HepG2 (cell line): ENCODE data around the gene FAM111B. TPM values are rescaled to one million over a fixed set of nuclear protein-coding genes. Genes with fewer than 3 reads are reported as not detected.

ENCODE experiments used
- ATAC-seq: fragments of 200-7000 bp; cut with Tn5 transposase; 3 replicates; pipeline ENCODE4 v1.9.1; 2020; ENCODE audit warnings: mild to moderate bottlenecking, moderate library complexity
- BruUV-seq: library from RNA; stranded (reverse); fragments of 400-500 nt; replicated peaks from 2 replicates; lab custom pipeline; 2021; lab: Mats Ljungman, UMichigan
- CTCF ChIA-PET: fragments of 300-600 bp; formaldehyde crosslinking; extraction: SDS; loops from one replicate; lab custom pipeline; 2021; ENCODE audit warnings: low total read pairs, inconsistent platforms, low intra/inter-chr PET ratio; lab: Yijun Ruan, JAX
- POLR2A ChIA-PET: fragments of 350-600 bp; sonication (Branson Sonifier 250); formaldehyde crosslinking; loops from one replicate; lab custom pipeline; 2020; ENCODE audit warnings: antibody characterized with exemption, inconsistent platforms; lab: Yijun Ruan, JAX
- DNase-seq: peaks from one replicate; pipeline ENCODE4 v3.0.0-alpha.2; 2015; ENCODE audit warnings: low spot score
- FAIRE-seq: peaks from 3 replicates; lab custom pipeline; 2011; peaks lifted over from hg19 to GRCh38; lab: Jason Lieb, UNC
- H2AFZ ChIP-seq: one replicate; pipeline ENCODE4 v1.6.1; 2011; ENCODE audit warnings: low read length, inconsistent platforms
- H3K27ac ChIP-seq: fragments of 300-600 bp; 3 replicates; pipeline ENCODE4 v1.8.0; 2011; ENCODE audit warnings: mixed run types, mild to moderate bottlenecking, mixed read lengths, low read length, inconsistent platforms; ENCODE audit not compliant: insufficient read depth; ENCODE audit errors: extremely low read length
- H3K27me3 ChIP-seq, 2 experiments: fragments of 200-600 bp in 1 of 2; 2 replicates in 1 of 2; 3 replicates in 1 of 2; pipeline versions ENCODE4 v1.6.0 to v1.8.0; 2011; ENCODE audit warnings: low read length in 2 of 2, mild to moderate bottlenecking in 2 of 2, moderate library complexity in 2 of 2, inconsistent platforms in 1 of 2; ENCODE audit not compliant: insufficient read depth in 2 of 2, control insufficient read depth in 1 of 2
- H3K36me3 ChIP-seq, 2 experiments: fragments of 200-600 bp in 1 of 2; replicated peaks in 1 of 2; 2 replicates in 1 of 2; 3 replicates in 1 of 2; pipeline versions ENCODE4 v1.5.1 to v1.8.0; 2011; ENCODE audit warnings: low read length in 2 of 2, inconsistent platforms in 1 of 2; ENCODE audit not compliant: insufficient read depth in 2 of 2, control insufficient read depth in 1 of 2
- H3K4me1 ChIP-seq: 2 replicates; pipeline ENCODE4 v1.5.1; 2012; ENCODE audit warnings: low read length, inconsistent platforms; ENCODE audit not compliant: insufficient read depth
- H3K4me2 ChIP-seq: 2 replicates; pipeline ENCODE4 v1.6.0; 2011; ENCODE audit warnings: low read depth, low read length, inconsistent platforms
- H3K4me3 ChIP-seq, 3 experiments: fragments of 200-600 bp in 1 of 3; sonication (generic), shearing (Covaris generic) in 1 of 3; replicated peaks in 1 of 3; 2 replicates each; pipeline ENCODE4 v1.5.1; 2011 to 2016; ENCODE audit warnings: low read length in 3 of 3, inconsistent platforms in 2 of 3, low read depth in 2 of 3, mild to moderate bottlenecking in 2 of 3, control low read depth in 1 of 3, mixed read lengths in 1 of 3; ENCODE audit not compliant: insufficient read depth in 1 of 3
- H3K79me2 ChIP-seq: one replicate; pipeline ENCODE4 v1.6.1; 2011; ENCODE audit warnings: low read length, inconsistent platforms; ENCODE audit not compliant: insufficient read depth
- H3K9ac ChIP-seq: 2 replicates; pipeline ENCODE4 v1.6.0; 2011; ENCODE audit warnings: mild to moderate bottlenecking, low read depth, low read length, inconsistent platforms; ENCODE audit not compliant: insufficient read depth
- H3K9me3 ChIP-seq: 2 replicates; pipeline ENCODE4 v1.5.1; 2012; ENCODE audit warnings: mild to moderate bottlenecking, low read length
- H4K20me1 ChIP-seq: 2 replicates; pipeline ENCODE4 v1.6.0; 2011; ENCODE audit warnings: inconsistent platforms, mild to moderate bottlenecking, low read length, moderate library complexity; ENCODE audit not compliant: insufficient read depth
- ATF6 ChIP-seq: sonication (generic); formaldehyde crosslinking; conservative IDR thresholded peaks from 2 replicates; pipeline ENCODE4 v1.4.0; 2020; ENCODE audit warnings: missing genetic modification reagents
- CBX2 ChIP-seq, 2 experiments: fragments of 200-600 bp in 1 of 2; sonication (generic); formaldehyde crosslinking in 1 of 2; IDR thresholded peaks; 2 replicates each; pipeline versions ENCODE4 v1.7.0 to v1.8.1; 2018 to 2022; ENCODE audit warnings: low read depth in 2 of 2, low read length in 1 of 2, mild to moderate bottlenecking in 1 of 2, missing genetic modification reagents in 1 of 2
- FOXA3 ChIP-seq: IDR thresholded peaks from 2 replicates; pipeline ENCODE4 v1.6.1; 2016; ENCODE audit warnings: missing genetic modification reagents, missing compliant biosample characterization
- FOXK1 ChIP-seq: sonication (generic); formaldehyde crosslinking; IDR thresholded peaks from 2 replicates; pipeline ENCODE4 v1.4.0; 2020; ENCODE audit warnings: low read depth, missing genetic modification reagents, borderline replicate concordance
- HES4 ChIP-seq: sonication (generic); formaldehyde crosslinking; IDR thresholded peaks from 2 replicates; pipeline ENCODE4 v1.9.0; 2021; ENCODE audit warnings: mild to moderate bottlenecking, missing genetic modification reagents, borderline replicate concordance
- IKZF1 ChIP-seq: fragments of 450-650 bp; IDR thresholded peaks from 2 replicates; pipeline ENCODE4 v1.7.1; 2016
- IRX3 ChIP-seq: sonication (generic); formaldehyde crosslinking; IDR thresholded peaks from 2 replicates; pipeline ENCODE4 v1.8.1; 2023; ENCODE audit warnings: mild to moderate bottlenecking, low read depth, missing genetic modification reagents, borderline replicate concordance
- ZFAT ChIP-seq: sonication (generic); formaldehyde crosslinking; conservative IDR thresholded peaks from 2 replicates; pipeline ENCODE4 v1.8.1; 2023; ENCODE audit warnings: missing genetic modification reagents, inconsistent platforms
- ZNF101 ChIP-seq: sonication (generic); formaldehyde crosslinking; IDR thresholded peaks from 2 replicates; pipeline ENCODE4 v1.4.0; 2020; ENCODE audit warnings: mild to moderate bottlenecking, low read depth, missing genetic modification reagents, borderline replicate concordance
- ZNF543 ChIP-seq: sonication (generic); formaldehyde crosslinking; IDR thresholded peaks from 2 replicates; pipeline ENCODE4 v1.4.0; 2020; ENCODE audit warnings: mild to moderate bottlenecking, missing genetic modification reagents
- ZNF558 ChIP-seq: sonication (generic); formaldehyde crosslinking; IDR thresholded peaks from 2 replicates; pipeline ENCODE4 v1.9.0; 2022; ENCODE audit warnings: mild to moderate bottlenecking, missing genetic modification reagents, borderline replicate concordance
- WGBS: methylation state at CpG from one replicate; pipeline ENCODE4 v1.1.6; 2017; ENCODE audit warnings: low lambda C conversion rate; 5-methylcytosine and 5-hydroxymethylcytosine counted together
- in situ Hi-C: cut with HindIII; loops from 2 replicates; pipeline ENCODE4 v1.10.0; 2017; ENCODE audit warnings: low pct_unique_long_range_greater_than_20kb; ENCODE audit not compliant: extremely low pct_ligation_motif_present
- intact Hi-C: fragments of 100-400 bp; cut with micrococcal nuclease; formaldehyde crosslinking; loops from one replicate; pipeline ENCODE4 v1.10.0; 2022; ENCODE audit not compliant: unreplicated experiment
- polyA plus RNA-seq, 8 experiments: library from polyadenylated mRNA; depleted of rRNA in 3 of 8; stranded (reverse) in 7 of 8; unstranded in 1 of 8; fragments of >200 nt; fragmentation: Illumina TruSeq in 4 of 8; extraction: Trizol in 4 of 8; gene quantifications; 2 replicates each; pipeline versions ENCODE4 v1.2.1 to v1.2.3, GENCODE V29; 2011 to 2016; ENCODE audit warnings: low read depth in 4 of 8, missing spikeins in 1 of 8, mixed read lengths in 1 of 8; ENCODE audit not compliant: insufficient read depth in 1 of 8
- total RNA-seq, 5 experiments: library from RNA; depleted of rRNA; stranded (reverse); fragments of >200 nt; fragmentation: Illumina TruSeq; extraction: Trizol; gene quantifications; 2 replicates each; pipeline ENCODE4 v1.2.3, GENCODE V29; 2016; ENCODE audit warnings: low read depth in 1 of 5
- TF ChIP-seq, protein P1 (sequence below): sonication (generic); formaldehyde crosslinking; IDR thresholded peaks from 2 replicates; pipeline ENCODE4 v1.5.0; 2020; ENCODE audit warnings: mild to moderate bottlenecking, missing genetic modification reagents, moderate library complexity
- TF ChIP-seq, protein P2 (sequence below), 2 experiments: sonication (generic) in 1 of 2; formaldehyde crosslinking in 1 of 2; IDR thresholded peaks; 2 replicates each; pipeline versions ENCODE4 v1.4.0 to v1.6.1; 2016 to 2020; ENCODE audit warnings: borderline replicate concordance in 1 of 2, low read depth in 1 of 2, mild to moderate bottlenecking in 1 of 2, missing genetic modification reagents in 1 of 2

Gene FAM111B
- total and polyA plus RNA-seq, 2 of the 13 experiments (the other 11 are each of a cell fraction or from before 2014, with no cell fraction given) = 1.6 to 28.2 TPM

DNA sequence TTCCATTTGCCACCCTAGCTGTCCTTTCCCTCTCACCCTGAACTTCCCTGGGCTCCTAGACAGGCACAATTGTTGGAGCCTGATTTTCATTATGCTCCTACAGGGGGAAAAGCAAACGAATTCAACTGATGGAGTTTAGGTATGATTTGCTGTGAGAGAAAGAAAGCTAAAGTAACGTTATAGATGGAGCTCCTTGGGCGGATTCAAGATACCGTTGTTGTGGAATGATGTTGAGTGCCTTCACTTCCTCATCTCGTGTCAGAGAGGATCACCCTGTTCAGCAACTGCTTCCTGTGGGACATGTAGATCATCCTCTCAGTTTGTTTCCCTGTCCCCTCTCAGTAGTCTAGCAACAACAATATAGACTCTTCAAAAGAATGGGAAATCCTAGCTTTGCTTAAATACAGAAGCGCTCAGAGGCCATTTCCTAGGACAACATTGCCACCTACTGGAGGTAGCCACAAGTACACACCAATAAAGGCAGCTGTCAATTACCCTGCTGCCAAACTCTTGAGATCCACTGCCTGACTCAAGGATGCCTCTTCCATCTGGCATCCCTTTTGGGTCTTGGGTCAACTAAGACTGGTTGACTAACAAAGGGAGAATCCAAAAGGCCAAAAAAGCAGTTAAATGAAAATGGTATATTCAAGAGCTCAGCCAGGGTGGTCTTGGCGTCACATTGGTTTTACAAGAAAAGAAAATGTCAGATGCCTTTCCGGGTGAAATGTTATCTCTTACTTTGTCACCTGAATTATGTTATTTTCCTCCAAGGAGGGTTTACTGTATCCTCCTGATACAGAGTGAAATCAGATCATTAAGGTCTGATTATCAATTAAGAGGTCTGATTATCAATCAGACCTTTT, 51.4 kb downstream of the FAM111B start (continued):
- no peak for TF ChIP-seq ATF6 (CRISPR knock-in tag)
- TF ChIP-seq ZNF558 (CRISPR knock-in tag) = no peak
- TF ChIP-seq FOXK1 (CRISPR knock-in tag) = peak; percentile 28; the same call in 1 of the 2 replicates
- TF ChIP-seq, protein P1, sequence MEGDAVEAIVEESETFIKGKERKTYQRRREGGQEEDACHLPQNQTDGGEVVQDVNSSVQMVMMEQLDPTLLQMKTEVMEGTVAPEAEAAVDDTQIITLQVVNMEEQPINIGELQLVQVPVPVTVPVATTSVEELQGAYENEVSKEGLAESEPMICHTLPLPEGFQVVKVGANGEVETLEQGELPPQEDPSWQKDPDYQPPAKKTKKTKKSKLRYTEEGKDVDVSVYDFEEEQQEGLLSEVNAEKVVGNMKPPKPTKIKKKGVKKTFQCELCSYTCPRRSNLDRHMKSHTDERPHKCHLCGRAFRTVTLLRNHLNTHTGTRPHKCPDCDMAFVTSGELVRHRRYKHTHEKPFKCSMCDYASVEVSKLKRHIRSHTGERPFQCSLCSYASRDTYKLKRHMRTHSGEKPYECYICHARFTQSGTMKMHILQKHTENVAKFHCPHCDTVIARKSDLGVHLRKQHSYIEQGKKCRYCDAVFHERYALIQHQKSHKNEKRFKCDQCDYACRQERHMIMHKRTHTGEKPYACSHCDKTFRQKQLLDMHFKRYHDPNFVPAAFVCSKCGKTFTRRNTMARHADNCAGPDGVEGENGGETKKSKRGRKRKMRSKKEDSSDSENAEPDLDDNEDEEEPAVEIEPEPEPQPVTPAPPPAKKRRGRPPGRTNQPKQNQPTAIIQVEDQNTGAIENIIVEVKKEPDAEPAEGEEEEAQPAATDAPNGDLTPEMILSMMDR (CRISPR knock-in tag) = peak; percentile 89
- TF ChIP-seq FOXA3 (CRISPR knock-in tag) = 0 out of 2 replicates have a peak, but pooled peaks have one; percentile 17

- WGBS = 2% methylated on average over 3 of the region's 3 CpGs
- H3K4me2 ChIP-seq = no peak overlapping the region
Observed at GRCh38 chr11:59164028-59164427, 57.0 kb downstream of the FAM111B start.

More at GRCh38 chr11:59164028-59164427, 57.0 kb downstream of the FAM111B start:
- Histone ChIP-seq H3K9ac (no peak overlapping the region), H3K27ac (no peak overlapping the region), H2AFZ (no peak overlapping the region), H3K4me1 (no peaks in the 10 kb centered on the region), H3K79me2 (no peaks in the 10 kb centered on the region), H4K20me1 (no peaks in the 10 kb centered on the region), H3K36me3 (no peaks in the 10 kb centered on the region), H3K9me3 (no peaks in the 10 kb centered on the region), H3K27me3 (no peaks in the 10 kb centered on the region; a peak in 1 of 5 replicates), H3K4me3 (no peak overlapping the region)
- FAIRE-seq = no peak
- no TSS peak for BruUV-seq
- TF ChIP-seq ZNF543 (CRISPR knock-in tag) (no peak), HES4 (CRISPR knock-in tag) (no peak), IRX3 (CRISPR knock-in tag) (no peak), CBX2 (IDR thresholded peaks at IDR 0.05; ENCODE audit: low read depth, low read length) (no peak), CBX2 (CRISPR knock-in tag; IDR thresholded peaks at IDR 0.05; ENCODE audit: low read depth) (no peak), ZNF101 (no peak), ZFAT (CRISPR knock-in tag) (peak; percentile 79; the same call in 1 of the 2 replicates), IKZF1 (no peak)
- TF ChIP-seq, protein P2, sequence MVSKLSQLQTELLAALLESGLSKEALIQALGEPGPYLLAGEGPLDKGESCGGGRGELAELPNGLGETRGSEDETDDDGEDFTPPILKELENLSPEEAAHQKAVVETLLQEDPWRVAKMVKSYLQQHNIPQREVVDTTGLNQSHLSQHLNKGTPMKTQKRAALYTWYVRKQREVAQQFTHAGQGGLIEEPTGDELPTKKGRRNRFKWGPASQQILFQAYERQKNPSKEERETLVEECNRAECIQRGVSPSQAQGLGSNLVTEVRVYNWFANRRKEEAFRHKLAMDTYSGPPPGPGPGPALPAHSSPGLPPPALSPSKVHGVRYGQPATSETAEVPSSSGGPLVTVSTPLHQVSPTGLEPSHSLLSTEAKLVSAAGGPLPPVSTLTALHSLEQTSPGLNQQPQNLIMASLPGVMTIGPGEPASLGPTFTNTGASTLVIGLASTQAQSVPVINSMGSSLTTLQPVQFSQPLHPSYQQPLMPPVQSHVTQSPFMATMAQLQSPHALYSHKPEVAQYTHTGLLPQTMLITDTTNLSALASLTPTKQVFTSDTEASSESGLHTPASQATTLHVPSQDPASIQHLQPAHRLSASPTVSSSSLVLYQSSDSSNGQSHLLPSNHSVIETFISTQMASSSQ (IDR thresholded peaks at IDR 0.05; ENCODE audit: low read depth) = no peak
- TF ChIP-seq, protein P2 (CRISPR knock-in tag; IDR thresholded peaks at IDR 0.05; ENCODE audit: borderline replicate concordance) = no peak
- no peak for DNase-seq
- POLR2A ChIA-PET = no interaction called here
- in situ Hi-C loops = no loop called here
- peak; percentile 34; the same call in 1 of the 3 replicates for ATAC-seq
- intact Hi-C loops = no loop called here
- CTCF ChIA-PET = no interaction called here
